ENCODE data around the gene GEMIN4. TPM values are rescaled to one million over a fixed set of nuclear protein-coding genes. Genes with fewer than 3 reads are reported as not detected.
"Not testable (repeated sequence)": the region's sequence is repeated elsewhere in the genome, so short reads cannot be mapped to it uniquely, and the experiment has no call there.

The GEMIN4 gene
- total and polyA plus RNA-seq, 10 of the 15 experiments (the other 5 are each of a cell fraction or from before 2014, with no cell fraction given), result 2.4 to 55.6 (median 34.5) TPM

DNA sequence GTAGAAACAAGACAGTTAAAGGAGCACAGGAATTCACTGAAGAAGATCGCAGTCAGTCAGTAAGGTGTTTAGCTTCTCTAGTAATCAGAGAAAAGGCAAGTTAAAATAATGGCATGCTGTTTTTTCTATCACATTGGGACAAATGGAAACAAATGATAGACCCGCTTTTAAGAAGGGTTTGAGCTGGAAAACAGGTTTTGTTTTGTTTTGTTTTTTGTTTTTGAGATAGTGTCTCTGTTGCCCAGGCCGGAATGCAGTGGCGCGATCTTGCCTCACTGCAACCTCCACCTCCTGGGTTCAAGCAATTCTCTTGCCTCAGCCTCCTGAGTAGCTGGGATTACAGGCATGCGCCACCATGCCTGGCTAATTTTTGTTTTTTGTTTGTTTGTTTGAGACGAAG, 33.8 kb upstream of the GEMIN4 start:
- SMC1A ChIA-PET (ENCODE audit: uncharacterized antibody, unreplicated experiment); RAD21 ChIA-PET (ENCODE audit: unreplicated experiment); H3K27me3 ChIP-seq (replicated peaks in 1 of 2; ENCODE audit: control insufficient read depth in 2 of 2, insufficient read depth in 2 of 2, low read length in 1 of 2); POLR2A ChIA-PET; H4K20me1 ChIP-seq (ENCODE audit: control insufficient read depth, insufficient read depth); DNase-seq (ENCODE audit: low read depth, low spot score); FAIRE-seq; H3K9me3 ChIP-seq (replicated peaks; ENCODE audit: control insufficient read depth, insufficient read depth, low read length); BruUV-seq (replicated peaks); H3K4me3 ChIP-seq; H3K4me2 ChIP-seq (ENCODE audit: control insufficient read depth, insufficient read depth); H3K9ac ChIP-seq (ENCODE audit: control insufficient read depth, insufficient read depth, low read length); H2AFZ ChIP-seq (ENCODE audit: control insufficient read depth, low read depth, low read length); H3K27ac ChIP-seq (ENCODE audit: control insufficient read depth, insufficient read depth); ATAC-seq; H3K36me3 ChIP-seq (ENCODE audit: control insufficient read depth in 2 of 2, insufficient read depth in 2 of 2, low read length in 1 of 2); CTCF ChIA-PET; intact Hi-C loops (cut with micrococcal nuclease; ENCODE audit: unreplicated experiment); H3K4me1 ChIP-seq (ENCODE audit: control insufficient read depth, insufficient read depth, low read length); in situ Hi-C loops (cut with MboI): not testable (repeated sequence)
- 98% methylated on average over 7 of the region's 7 CpGs for WGBS (ENCODE audit: insufficient coverage, insufficient replicate concordance, low lambda C conversion rate, missing lambda C conversion rate)
- peaks cover 36% of the 10 kb centered on the region for H3K79me2 ChIP-seq (ENCODE audit: control insufficient read depth, insufficient read depth, low read length)

DNA sequence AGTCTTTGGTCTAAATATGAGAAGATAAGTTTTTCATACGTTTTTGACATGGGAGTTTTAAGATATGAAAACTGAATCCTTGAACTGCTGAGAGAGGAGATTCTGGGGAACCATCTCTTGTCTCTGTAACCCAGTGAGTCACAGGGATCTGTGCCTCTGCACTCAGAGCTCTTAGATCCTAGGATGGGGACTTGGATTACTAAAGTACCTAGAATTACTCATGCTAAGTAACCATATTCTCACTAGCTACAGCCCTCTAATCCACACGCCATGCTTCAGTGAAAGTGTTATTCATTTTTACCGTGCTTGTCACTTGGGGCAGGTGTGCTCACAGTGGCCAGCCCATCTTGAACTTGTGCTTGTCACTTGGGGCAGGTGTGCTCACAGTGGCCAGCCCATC, 32.1 kb upstream of the GEMIN4 start:
- peaks cover 41% of the 10 kb centered on the region for H3K79me2 ChIP-seq (ENCODE audit: control insufficient read depth, insufficient read depth, low read length)
- WGBS (ENCODE audit: insufficient coverage, insufficient replicate concordance, low lambda C conversion rate, missing lambda C conversion rate), result 24% methylated on average over 3 of the region's 3 CpGs

More for the DNA sequence above, 32.1 kb upstream of the GEMIN4 start:
- in situ Hi-C loops (cut with MboI) (no loop called here), intact Hi-C loops (cut with micrococcal nuclease; ENCODE audit: unreplicated experiment) (loop anchor here (5.0 kb wide), 2 partner anchors 52 to 213 kb away; partner anchors contain the start of genes TIMM22 and TLCD3A)
- H3K36me3 ChIP-seq (ENCODE audit: control insufficient read depth in 2 of 2, insufficient read depth in 2 of 2, low read length in 1 of 2), result peaks cover 2 to 9% of the 10 kb centered on the region in 2 experiments; a peak in 3 of 4 replicates
- no peak overlapping the region for H2AFZ ChIP-seq (ENCODE audit: control insufficient read depth, low read depth, low read length)
- no peaks in the 10 kb centered on the region for H3K27me3 ChIP-seq (replicated peaks in 1 of 2; ENCODE audit: control insufficient read depth in 2 of 2, insufficient read depth in 2 of 2, low read length in 1 of 2)
- TF ChIP-seq, protein P1, sequence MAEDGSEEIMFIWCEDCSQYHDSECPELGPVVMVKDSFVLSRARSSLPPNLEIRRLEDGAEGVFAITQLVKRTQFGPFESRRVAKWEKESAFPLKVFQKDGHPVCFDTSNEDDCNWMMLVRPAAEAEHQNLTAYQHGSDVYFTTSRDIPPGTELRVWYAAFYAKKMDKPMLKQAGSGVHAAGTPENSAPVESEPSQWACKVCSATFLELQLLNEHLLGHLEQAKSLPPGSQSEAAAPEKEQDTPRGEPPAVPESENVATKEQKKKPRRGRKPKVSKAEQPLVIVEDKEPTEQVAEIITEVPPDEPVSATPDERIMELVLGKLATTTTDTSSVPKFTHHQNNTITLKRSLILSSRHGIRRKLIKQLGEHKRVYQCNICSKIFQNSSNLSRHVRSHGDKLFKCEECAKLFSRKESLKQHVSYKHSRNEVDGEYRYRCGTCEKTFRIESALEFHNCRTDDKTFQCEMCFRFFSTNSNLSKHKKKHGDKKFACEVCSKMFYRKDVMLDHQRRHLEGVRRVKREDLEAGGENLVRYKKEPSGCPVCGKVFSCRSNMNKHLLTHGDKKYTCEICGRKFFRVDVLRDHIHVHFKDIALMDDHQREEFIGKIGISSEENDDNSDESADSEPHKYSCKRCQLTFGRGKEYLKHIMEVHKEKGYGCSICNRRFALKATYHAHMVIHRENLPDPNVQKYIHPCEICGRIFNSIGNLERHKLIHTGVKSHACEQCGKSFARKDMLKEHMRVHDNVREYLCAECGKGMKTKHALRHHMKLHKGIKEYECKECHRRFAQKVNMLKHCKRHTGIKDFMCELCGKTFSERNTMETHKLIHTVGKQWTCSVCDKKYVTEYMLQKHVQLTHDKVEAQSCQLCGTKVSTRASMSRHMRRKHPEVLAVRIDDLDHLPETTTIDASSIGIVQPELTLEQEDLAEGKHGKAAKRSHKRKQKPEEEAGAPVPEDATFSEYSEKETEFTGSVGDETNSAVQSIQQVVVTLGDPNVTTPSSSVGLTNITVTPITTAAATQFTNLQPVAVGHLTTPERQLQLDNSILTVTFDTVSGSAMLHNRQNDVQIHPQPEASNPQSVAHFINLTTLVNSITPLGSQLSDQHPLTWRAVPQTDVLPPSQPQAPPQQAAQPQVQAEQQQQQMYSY (CRISPR knock-in tag; IDR thresholded peaks at IDR 0.05), result no peak
- no peak for TF ChIP-seq ZNF217 (IDR thresholded peaks at IDR 0.05)
- TF ChIP-seq, protein P2, sequence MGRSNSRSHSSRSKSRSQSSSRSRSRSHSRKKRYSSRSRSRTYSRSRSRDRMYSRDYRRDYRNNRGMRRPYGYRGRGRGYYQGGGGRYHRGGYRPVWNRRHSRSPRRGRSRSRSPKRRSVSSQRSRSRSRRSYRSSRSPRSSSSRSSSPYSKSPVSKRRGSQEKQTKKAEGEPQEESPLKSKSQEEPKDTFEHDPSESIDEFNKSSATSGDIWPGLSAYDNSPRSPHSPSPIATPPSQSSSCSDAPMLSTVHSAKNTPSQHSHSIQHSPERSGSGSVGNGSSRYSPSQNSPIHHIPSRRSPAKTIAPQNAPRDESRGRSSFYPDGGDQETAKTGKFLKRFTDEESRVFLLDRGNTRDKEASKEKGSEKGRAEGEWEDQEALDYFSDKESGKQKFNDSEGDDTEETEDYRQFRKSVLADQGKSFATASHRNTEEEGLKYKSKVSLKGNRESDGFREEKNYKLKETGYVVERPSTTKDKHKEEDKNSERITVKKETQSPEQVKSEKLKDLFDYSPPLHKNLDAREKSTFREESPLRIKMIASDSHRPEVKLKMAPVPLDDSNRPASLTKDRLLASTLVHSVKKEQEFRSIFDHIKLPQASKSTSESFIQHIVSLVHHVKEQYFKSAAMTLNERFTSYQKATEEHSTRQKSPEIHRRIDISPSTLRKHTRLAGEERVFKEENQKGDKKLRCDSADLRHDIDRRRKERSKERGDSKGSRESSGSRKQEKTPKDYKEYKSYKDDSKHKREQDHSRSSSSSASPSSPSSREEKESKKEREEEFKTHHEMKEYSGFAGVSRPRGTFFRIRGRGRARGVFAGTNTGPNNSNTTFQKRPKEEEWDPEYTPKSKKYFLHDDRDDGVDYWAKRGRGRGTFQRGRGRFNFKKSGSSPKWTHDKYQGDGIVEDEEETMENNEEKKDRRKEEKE (IDR thresholded peaks at IDR 0.05), result no peak
- TF ChIP-seq IRF4 (IDR thresholded peaks at IDR 0.05; ENCODE audit: low read depth, low read length), result no peak
- TF ChIP-seq EED (IDR thresholded peaks at IDR 0.05; ENCODE audit: low read depth), result no peak
- TF ChIP-seq EP300 (IDR thresholded peaks at IDR 0.05; ENCODE audit: borderline replicate concordance in 1 of 2, control insufficient read depth in 1 of 2, low read depth in 2 of 2, low read length in 2 of 2), result no peak
- no peak for DNase-seq (ENCODE audit: low read depth, low spot score)
- no peak overlapping the region for H3K27ac ChIP-seq (ENCODE audit: control insufficient read depth, insufficient read depth)
- H3K4me3 ChIP-seq, result 0 out of 2 replicates have a peak overlapping the region, but pooled peaks have one; percentile 89
- no peak for ATAC-seq
- peak overlapping the region; percentile 66 for H3K4me2 ChIP-seq (ENCODE audit: control insufficient read depth, insufficient read depth)
- ChIA-PET POLR2A (no interaction called here), SMC1A (ENCODE audit: uncharacterized antibody, unreplicated experiment) (no interaction called here), CTCF (no interaction called here), RAD21 (ENCODE audit: unreplicated experiment) (no interaction called here)
- H3K4me1 ChIP-seq (ENCODE audit: control insufficient read depth, insufficient read depth, low read length), result peaks cover 10% of the 10 kb centered on the region
- BruUV-seq (replicated peaks), result no TSS peak
- H4K20me1 ChIP-seq (ENCODE audit: control insufficient read depth, insufficient read depth), result no peaks in the 10 kb centered on the region
- peak; percentile 27 for FAIRE-seq
- H3K9ac ChIP-seq (ENCODE audit: control insufficient read depth, insufficient read depth, low read length), result no peak overlapping the region
- H3K9me3 ChIP-seq (replicated peaks; ENCODE audit: control insufficient read depth, insufficient read depth, low read length), result no peaks in the 10 kb centered on the region
